SK-N-SH (cell line): ENCODE measurements around the gene PRR35. TPM values are rescaled to one million over a fixed set of nuclear protein-coding genes. Genes with fewer than 3 reads are reported as not detected.

Source experiments
- CTCF ChIA-PET: fragments of 300-600, 350-600 bp; formaldehyde crosslinking; extraction: SDS; loops from one replicate; lab custom pipeline; 2021; lab: Yijun Ruan, JAX
- POLR2A ChIA-PET: fragments of 350-600 bp; sonication (Branson Sonifier 250); formaldehyde crosslinking; extraction: SDS; loops from one replicate; lab custom pipeline; 2020; ENCODE audit warnings: antibody characterized with exemption, inconsistent platforms; lab: Yijun Ruan, JAX
- DNase-seq: peaks from one replicate; pipeline ENCODE4 v3.0.0; 2012
- H2AFZ ChIP-seq: fragments of 200-600 bp; sonication (generic); 2 replicates; pipeline ENCODE4 v1.8.1; 2016; ENCODE audit warnings: antibody characterized with exemption, mild to moderate bottlenecking, low read depth
- H3F3A ChIP-seq: fragments of 200-600 bp; sonication (generic); replicated peaks from 2 replicates; pipeline ENCODE3; 2016; ENCODE audit warnings: antibody characterized with exemption, mild to moderate bottlenecking; ENCODE audit not compliant: insufficient read depth
- H3K27ac ChIP-seq, 2 experiments: fragments of 200-500 bp in 1 of 2; fragments of 200-600 bp in 1 of 2; sonication (Bioruptor generic) in 1 of 2; sonication (generic), shearing (Covaris generic) in 1 of 2; 2 replicates each; pipeline versions ENCODE4 v1.5.1 to v1.6.1; 2014 to 2016; ENCODE audit warnings: low read depth in 2 of 2, inconsistent platforms in 1 of 2, low read length in 1 of 2, mild to moderate bottlenecking in 1 of 2, mixed read lengths in 1 of 2
- H3K27me3 ChIP-seq: fragments of 200-600 bp; sonication (generic), shearing (Covaris generic); 2 replicates; pipeline ENCODE4 v1.6.1; 2016; ENCODE audit warnings: mixed run types; ENCODE audit not compliant: insufficient read depth
- H3K36me3 ChIP-seq, 2 experiments: fragments of 200-500 bp in 1 of 2; fragments of 200-600 bp in 1 of 2; sonication (Bioruptor generic) in 1 of 2; sonication (generic) in 1 of 2; replicated peaks in 1 of 2; 2 replicates each; pipeline versions ENCODE3 to v1.5.1; 2014 to 2016; ENCODE audit warnings: low read length in 1 of 2, mild to moderate bottlenecking in 1 of 2; ENCODE audit not compliant: insufficient read depth in 2 of 2, control insufficient read depth in 1 of 2
- H3K4me1 ChIP-seq, 2 experiments: fragments of 200-500 bp in 1 of 2; fragments of 200-600 bp in 1 of 2; sonication (Bioruptor generic) in 1 of 2; sonication (generic), shearing (Covaris generic) in 1 of 2; 2 replicates each; pipeline versions ENCODE4 v1.5.1 to v1.6.1; 2014 to 2016; ENCODE audit warnings: low read depth in 1 of 2, low read length in 1 of 2, mixed run types in 1 of 2; ENCODE audit not compliant: insufficient read depth in 2 of 2, control insufficient read depth in 1 of 2
- H3K4me2 ChIP-seq: fragments of 200-600 bp; sonication (generic), shearing (Covaris generic); 2 replicates; pipeline ENCODE4 v1.6.1; 2017; ENCODE audit warnings: mixed run types
- H3K4me3 ChIP-seq, 2 experiments: fragments of 200-500 bp in 1 of 2; fragments of 200-600 bp in 1 of 2; sonication (Bioruptor generic) in 1 of 2; sonication (generic), shearing (Covaris generic) in 1 of 2; 2 replicates each; pipeline versions ENCODE4 v1.5.1 to v1.8.1; 2014 to 2016; ENCODE audit warnings: low read depth in 2 of 2, inconsistent platforms in 1 of 2, low read length in 1 of 2, mild to moderate bottlenecking in 1 of 2, mixed read lengths in 1 of 2, moderate library complexity in 1 of 2
- H3K79me2 ChIP-seq: fragments of 200-600 bp; sonication (generic); 2 replicates; pipeline ENCODE4 v1.8.1; 2017; ENCODE audit warnings: mild to moderate bottlenecking; ENCODE audit not compliant: insufficient read depth
- H3K9ac ChIP-seq: fragments of 200-600 bp; sonication (generic); 2 replicates; pipeline ENCODE4 v1.6.1; 2017; ENCODE audit warnings: mixed run types
- H3K9me2 ChIP-seq: fragments of 200-600 bp; sonication (generic); 2 replicates; pipeline ENCODE4 v1.6.1; 2017; ENCODE audit warnings: mixed run types
- H3K9me3 ChIP-seq: fragments of 200-600 bp; sonication (generic); 2 replicates; pipeline ENCODE4 v1.6.1; 2017; ENCODE audit warnings: mixed run types, mild to moderate bottlenecking, moderate library complexity
- H4K20me1 ChIP-seq: fragments of 200-600 bp; sonication (generic); 2 replicates; pipeline ENCODE4 v1.6.1; 2017; ENCODE audit warnings: mild to moderate bottlenecking, mixed run types; ENCODE audit not compliant: insufficient read depth
- EP300 ChIP-seq, 2 experiments: IDR thresholded peaks; 2 replicates each; pipeline versions ENCODE4 v1.4.0 to v1.6.1; 2012; ENCODE audit warnings: borderline replicate concordance in 1 of 2, low read depth in 1 of 2, low read length in 1 of 2
- FOSL2 ChIP-seq: IDR thresholded peaks from 2 replicates; pipeline ENCODE4 v1.4.0; 2012; ENCODE audit warnings: low read depth, mild to moderate bottlenecking, moderate library complexity, borderline replicate concordance
- FOXJ3 ChIP-seq: sonication (generic); formaldehyde crosslinking; IDR thresholded peaks from 2 replicates; pipeline ENCODE4 v1.5.1; 2020; ENCODE audit warnings: mild to moderate bottlenecking, missing genetic modification reagents
- FOXM1 ChIP-seq: IDR thresholded peaks from 2 replicates; pipeline ENCODE4 v1.4.0; 2012; ENCODE audit warnings: low read depth, mild to moderate bottlenecking
- GABPA ChIP-seq: IDR thresholded peaks from 2 replicates; pipeline ENCODE4 v1.4.0; 2012; ENCODE audit warnings: low read depth, mild to moderate bottlenecking
- GATA2 ChIP-seq: sonication (generic); formaldehyde crosslinking; IDR thresholded peaks from 2 replicates; pipeline ENCODE4 v1.5.0; 2020; ENCODE audit warnings: mild to moderate bottlenecking, missing genetic modification reagents
- JUND ChIP-seq: IDR thresholded peaks from 2 replicates; pipeline ENCODE4 v1.4.0; 2012
- MAX ChIP-seq: IDR thresholded peaks from 2 replicates; pipeline ENCODE4 v1.4.0; 2012; ENCODE audit warnings: low read depth
- MEF2A ChIP-seq: IDR thresholded peaks from 2 replicates; pipeline ENCODE4 v1.4.0; 2012; ENCODE audit warnings: low read depth, borderline replicate concordance
- MXI1 ChIP-seq: IDR thresholded peaks from 2 replicates; pipeline ENCODE4 v1.6.1; 2012; ENCODE audit warnings: mild to moderate bottlenecking, low read depth, low read length, improper control_type of control experiment
- NFIC ChIP-seq: IDR thresholded peaks from 2 replicates; pipeline ENCODE4 v1.4.0; 2012; ENCODE audit warnings: borderline replicate concordance
- PBX3 ChIP-seq: IDR thresholded peaks from 2 replicates; pipeline ENCODE4; 2012
- POLR2AphosphoS5 ChIP-seq: IDR thresholded peaks from 2 replicates; pipeline ENCODE4 v1.6.1; 2012; ENCODE audit warnings: low read depth, low read length
- RAD21 ChIP-seq: IDR thresholded peaks from 2 replicates; pipeline ENCODE4 v1.6.1; 2012; ENCODE audit warnings: mild to moderate bottlenecking, low read length
- RCOR1 ChIP-seq: fragments of 150-350 bp; IDR thresholded peaks from 2 replicates; pipeline ENCODE4 v1.6.1; 2017; ENCODE audit warnings: antibody characterized with exemption, low read length
- REST ChIP-seq: IDR thresholded peaks from 2 replicates; pipeline ENCODE4 v1.6.1; 2012; ENCODE audit warnings: mild to moderate bottlenecking, low read depth, low read length, moderate library complexity
- RFX5 ChIP-seq: IDR thresholded peaks from 2 replicates; pipeline ENCODE4 v1.6.1; 2012; ENCODE audit warnings: mild to moderate bottlenecking, improper control_type of control experiment, low read length
- RXRA ChIP-seq: IDR thresholded peaks from 2 replicates; pipeline ENCODE4 v1.4.0; 2012; ENCODE audit warnings: low read depth, mild to moderate bottlenecking, borderline replicate concordance
- SIN3A ChIP-seq: IDR thresholded peaks from 2 replicates; pipeline ENCODE4 v1.6.1; 2012; ENCODE audit warnings: low read depth, mild to moderate bottlenecking, low read length, moderate library complexity, borderline replicate concordance
- SMC3 ChIP-seq: IDR thresholded peaks from 2 replicates; pipeline ENCODE4 v1.6.1; 2012; ENCODE audit warnings: low read depth, low read length, improper control_type of control experiment
- TAF1 ChIP-seq: IDR thresholded peaks from 2 replicates; pipeline ENCODE4 v1.6.1; 2012; ENCODE audit warnings: low read depth, mild to moderate bottlenecking, low read length, moderate library complexity, borderline replicate concordance
- TEAD4 ChIP-seq: IDR thresholded peaks from 2 replicates; pipeline ENCODE4 v1.4.0; 2012; ENCODE audit warnings: mild to moderate bottlenecking, borderline replicate concordance; ENCODE audit not compliant: insufficient read depth
- USF1 ChIP-seq: IDR thresholded peaks from 2 replicates; pipeline ENCODE4 v1.4.0; 2012; ENCODE audit warnings: low read depth, borderline replicate concordance
- USF2 ChIP-seq: fragments of 150-350 bp; IDR thresholded peaks from 2 replicates; pipeline ENCODE4 v1.6.1; 2017; ENCODE audit warnings: antibody characterized with exemption, low read length, low read depth, borderline replicate concordance
- YY1 ChIP-seq: IDR thresholded peaks from 2 replicates; pipeline ENCODE4 v1.4.0; 2012; ENCODE audit warnings: low read depth, mild to moderate bottlenecking
- WGBS: methylation state at CpG from one replicate; pipeline ENCODE4 v1.1.6; 2017; ENCODE audit warnings: low lambda C conversion rate; 5-methylcytosine and 5-hydroxymethylcytosine counted together
- polyA plus RNA-seq, 3 experiments: library from polyadenylated mRNA; depleted of rRNA; stranded (reverse); fragments of >200 nt; gene quantifications; 2 replicates each; pipeline ENCODE4 v1.2.3, GENCODE V29; 2012

PRR35 gene
- polyA plus RNA-seq, 1 of the 3 experiments (the other 2 are of a cell fraction) = not detected

GRCh38 chr16:527015-527903 is 32.9 kb upstream of the PRR35 start, which contains the start of gene CAPN15:
Gene CAPN15, plus strand, starts transcription at chr16:527712. Its CDS starts 19,127 bp downstream, at chr16:546839.
- DNase-seq = peak; percentile 93
- POLR2A ChIA-PET = interaction anchor here (0.5 to 1.2 kb wide), 6 partner anchors 13 to 274 kb away, joined by 3 to 5 read pairs (median 4); partner anchors contain the start of genes METTL26 and RAB11FIP3
- peaks cover 26% of the 10 kb centered on the region for H3F3A ChIP-seq
- WGBS = 0% methylated on average over 12 of the region's 129 CpGs
- peaks cover 11 to 25% of the 10 kb centered on the region in 2 experiments; a peak in 3 of 4 replicates for H3K4me1 ChIP-seq
- peaks cover 61% of the 10 kb centered on the region for H3K79me2 ChIP-seq
- no peaks in the 10 kb centered on the region for H3K27me3 ChIP-seq
- peaks cover 0 to 7% of the 10 kb centered on the region in 2 experiments for H3K36me3 ChIP-seq
- CTCF ChIA-PET = interaction anchor here (0.8 to 2.3 kb wide), 4 partner anchors 12 to 136 kb away, joined by 3 to 9 read pairs (median 4); partner anchors contain the start of gene PIGQ
- peak within 1 kb of the TSS; percentile 94 for H3K9ac ChIP-seq
- H3K9me2 ChIP-seq = no peaks in the 10 kb centered on the region
- no peak within 1 kb of the TSS for H2AFZ ChIP-seq
- H3K9me3 ChIP-seq = no peaks in the 10 kb centered on the region
- peak within 1 kb of the TSS; percentile 78 to 92 for H3K27ac ChIP-seq
- H3K4me3 ChIP-seq = peak within 1 kb of the TSS; percentile 83 to 95
- peak within 1 kb of the TSS; percentile 100 for H3K4me2 ChIP-seq
- peaks cover 52% of the 10 kb centered on the region for H4K20me1 ChIP-seq
- TF ChIP-seq REST (no peak; the same call in 1 of the 2 replicates), USF1 (no peak), EP300 (IDR thresholded peaks at IDR 0.05; ENCODE audit: borderline replicate concordance in 1 of 2, low read depth in 1 of 2, low read length in 1 of 2) (no peak), FOXM1 (no peak), PBX3 (no peak), RXRA (no peak), MXI1 (peak; percentile 35; the same call in 1 of the 2 replicates), RAD21 (no peak), JUND (no peak), TEAD4 (no peak), SIN3A (no peak; the same call in none of the 2 replicates), FOSL2 (no peak), NFIC (no peak), MAX (no peak; the same call in 1 of the 2 replicates), GATA2 (CRISPR knock-in tag) (no peak), GABPA (peak; percentile 77), TAF1 (peak; percentile 20; the same call in 1 of the 2 replicates), YY1 (peak; percentile 68), MEF2A (no peak), SMC3 (no peak), FOXJ3 (no peak), RFX5 (no peak), USF2 (no peak), POLR2AphosphoS5 (peak; percentile 54; the same call in 1 of the 2 replicates), RCOR1 (no peak)
